Measurements from ENCODE around the gene MZF1.

Gene MZF1

DNA sequence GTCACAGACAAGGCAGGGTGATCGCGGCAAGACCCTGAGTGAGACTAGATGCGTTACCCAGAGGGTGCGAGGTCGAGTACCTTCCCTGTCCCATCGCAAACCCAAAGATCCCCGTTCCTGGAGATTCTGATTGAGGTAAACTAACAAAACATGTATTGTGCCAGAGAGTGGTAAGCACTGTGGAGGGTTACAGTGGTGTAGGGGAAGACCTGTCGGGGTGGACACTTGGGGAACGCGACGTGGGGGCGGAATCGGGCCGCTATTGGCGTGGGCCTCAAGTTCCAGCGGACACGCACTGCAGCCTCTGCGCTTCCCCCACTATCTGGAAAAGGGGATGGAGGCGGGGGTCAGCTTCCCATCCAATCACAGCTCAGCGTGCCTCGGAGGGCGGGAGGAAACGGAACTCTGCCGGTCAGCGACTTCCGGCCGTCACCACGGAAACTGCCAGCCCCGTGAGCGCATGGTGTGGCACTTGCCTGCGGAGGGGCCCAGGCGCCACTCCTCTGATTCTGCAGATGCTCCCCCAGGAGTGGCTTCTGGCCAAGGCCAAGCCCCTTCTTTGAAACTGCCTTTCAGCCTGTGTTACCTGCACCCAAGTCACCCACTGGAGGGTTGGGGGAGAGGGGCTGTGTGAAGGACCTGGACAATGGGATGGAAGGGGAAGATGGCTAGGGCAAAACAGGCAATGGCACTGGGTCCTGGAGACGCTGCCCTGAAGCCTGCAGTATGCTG, 13.7 kb downstream of the MZF1 start:
- H3K27ac ChIP-seq: peak overlapping the region; percentile 96
- TF ChIP-seq, protein P1, sequence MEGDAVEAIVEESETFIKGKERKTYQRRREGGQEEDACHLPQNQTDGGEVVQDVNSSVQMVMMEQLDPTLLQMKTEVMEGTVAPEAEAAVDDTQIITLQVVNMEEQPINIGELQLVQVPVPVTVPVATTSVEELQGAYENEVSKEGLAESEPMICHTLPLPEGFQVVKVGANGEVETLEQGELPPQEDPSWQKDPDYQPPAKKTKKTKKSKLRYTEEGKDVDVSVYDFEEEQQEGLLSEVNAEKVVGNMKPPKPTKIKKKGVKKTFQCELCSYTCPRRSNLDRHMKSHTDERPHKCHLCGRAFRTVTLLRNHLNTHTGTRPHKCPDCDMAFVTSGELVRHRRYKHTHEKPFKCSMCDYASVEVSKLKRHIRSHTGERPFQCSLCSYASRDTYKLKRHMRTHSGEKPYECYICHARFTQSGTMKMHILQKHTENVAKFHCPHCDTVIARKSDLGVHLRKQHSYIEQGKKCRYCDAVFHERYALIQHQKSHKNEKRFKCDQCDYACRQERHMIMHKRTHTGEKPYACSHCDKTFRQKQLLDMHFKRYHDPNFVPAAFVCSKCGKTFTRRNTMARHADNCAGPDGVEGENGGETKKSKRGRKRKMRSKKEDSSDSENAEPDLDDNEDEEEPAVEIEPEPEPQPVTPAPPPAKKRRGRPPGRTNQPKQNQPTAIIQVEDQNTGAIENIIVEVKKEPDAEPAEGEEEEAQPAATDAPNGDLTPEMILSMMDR (conservative IDR thresholded peaks at IDR 0.05): no peak
- TF ChIP-seq ZFX (IDR thresholded peaks at IDR 0.05): peak; percentile 45; the same call in 1 of the 2 replicates

- peak overlapping the region; percentile 96 for H3K27ac ChIP-seq
- TF ChIP-seq, protein P1 (conservative IDR thresholded peaks at IDR 0.05): no peak
- peak; percentile 49 for TF ChIP-seq ZFX (IDR thresholded peaks at IDR 0.05)
Observed at GRCh38 chr19:58558623-58559274, 14.4 kb downstream of the MZF1 start.

DNA sequence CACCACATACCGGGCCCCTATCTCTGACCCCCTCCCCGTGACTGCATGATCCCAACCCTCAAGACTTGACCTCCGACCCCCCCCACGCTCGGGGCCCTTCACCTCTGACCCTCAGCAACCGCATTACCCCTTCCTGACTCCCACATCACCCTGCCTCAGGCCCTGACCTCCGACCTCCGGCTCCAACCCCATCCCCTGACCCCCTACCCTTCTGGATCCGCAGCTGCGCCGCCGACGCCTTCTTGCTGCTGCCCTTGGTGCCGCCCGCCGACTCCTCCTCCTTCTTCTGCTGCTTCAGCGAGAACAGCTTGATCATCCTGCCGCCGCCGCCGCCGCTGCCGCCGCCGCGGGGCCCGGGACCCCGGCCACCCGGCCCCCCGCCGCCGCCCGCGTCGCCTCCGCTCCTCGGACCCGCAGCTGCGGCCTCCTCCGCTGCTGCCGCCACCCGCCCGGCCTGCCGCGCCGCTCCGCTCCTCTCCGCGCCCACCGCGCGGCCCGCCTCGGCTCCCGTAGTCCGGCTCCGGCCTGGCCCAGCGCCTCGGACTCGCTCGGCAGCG, 15.0 kb downstream of the MZF1 start, which contains the start of gene UBE2M:
Gene UBE2M (minus strand): TSS at position 546 of the 557 bp plus-strand sequence. CDS start 230 bp downstream, at position 316.
- H3K27ac ChIP-seq: peak within 1 kb of the TSS; percentile 96
- TF ChIP-seq, protein P1 (conservative IDR thresholded peaks at IDR 0.05): no peak
- peak; percentile 82 for TF ChIP-seq ZFX (IDR thresholded peaks at IDR 0.05)

DNA sequence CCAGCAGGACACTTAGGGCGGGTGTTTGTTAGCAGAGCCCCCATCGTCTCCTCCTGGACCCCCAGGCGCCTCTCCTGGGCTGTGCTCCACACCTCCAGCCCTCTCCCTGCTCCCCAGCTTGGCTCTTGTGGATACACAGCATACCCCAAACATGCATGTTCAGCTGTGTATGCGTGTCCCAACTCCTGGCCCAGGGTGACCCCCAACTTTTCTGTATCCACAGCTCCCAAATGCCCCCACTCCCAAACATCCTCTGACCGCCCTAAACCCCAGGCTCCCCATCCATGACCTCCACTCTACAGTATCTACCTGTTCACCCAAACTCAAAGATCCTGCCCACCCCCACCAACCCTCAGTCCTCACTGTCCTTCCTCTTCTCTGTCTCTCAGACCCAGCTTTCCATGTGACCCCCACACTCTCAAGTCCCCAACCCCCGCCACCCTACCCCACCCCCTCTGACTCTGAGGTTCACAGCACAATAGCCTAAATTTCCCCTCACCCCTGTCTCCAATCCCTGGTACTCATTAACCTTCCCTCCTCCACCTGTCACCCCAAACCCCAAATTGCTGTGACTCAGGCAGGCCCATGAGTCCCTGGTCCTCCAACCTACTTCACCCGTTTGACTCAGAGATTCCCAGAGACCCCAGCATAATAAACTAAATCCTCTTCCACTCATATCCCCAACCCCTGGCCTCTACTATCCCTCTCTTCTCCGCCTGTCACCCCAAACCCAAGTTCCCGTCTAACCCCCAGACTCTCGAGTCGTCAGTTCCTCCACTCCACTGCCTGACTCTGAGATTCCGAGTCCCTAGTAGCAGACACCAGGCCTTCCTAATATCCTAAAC, 15.7 kb downstream of the MZF1 start:
- H3K27ac ChIP-seq: peak overlapping the region; percentile 96
- TF ChIP-seq, protein P1 (conservative IDR thresholded peaks at IDR 0.05): no peak

DNA sequence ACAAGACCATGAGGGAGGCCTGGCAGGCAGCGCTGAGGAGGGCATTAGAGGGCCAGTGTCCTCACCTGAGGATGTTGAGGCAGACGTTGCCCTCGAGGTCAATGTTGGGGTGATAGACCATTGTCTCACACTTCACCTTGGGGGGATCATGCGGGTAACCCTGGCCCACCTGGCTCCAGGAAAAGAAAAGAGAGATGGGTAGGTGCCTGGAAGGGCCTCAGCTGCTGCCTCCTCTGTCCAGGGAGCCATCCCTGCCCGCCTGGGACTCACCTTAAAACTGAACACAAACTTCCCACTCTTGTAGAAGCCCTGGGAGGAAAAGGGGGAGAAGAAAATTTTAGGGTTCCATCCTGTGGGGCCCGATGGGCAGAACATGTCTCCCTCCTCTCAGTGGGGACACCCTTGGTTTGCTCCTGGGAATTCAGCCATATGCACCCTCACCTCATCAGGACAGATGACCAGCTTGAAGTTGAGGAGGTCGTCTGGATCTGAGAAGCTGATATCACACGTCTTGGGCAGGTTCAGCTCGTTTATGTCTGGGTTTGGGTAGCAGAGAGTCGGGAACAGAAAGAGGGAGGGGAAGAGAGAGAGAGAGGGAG, 16.4 kb downstream of the MZF1 start:
- TF ChIP-seq, protein P1 (conservative IDR thresholded peaks at IDR 0.05): no peak
- TF ChIP-seq ZFX (IDR thresholded peaks at IDR 0.05): no peak
- H3K27ac ChIP-seq: peak overlapping the region; percentile 96

- TF ChIP-seq, protein P1 (conservative IDR thresholded peaks at IDR 0.05): no peak
- TF ChIP-seq ZFX (IDR thresholded peaks at IDR 0.05): no peak
- peak overlapping the region; percentile 96 for H3K27ac ChIP-seq
Observed at GRCh38 chr19:58555920-58556621, 17.1 kb downstream of the MZF1 start.

Data from C4-2B (cell line).